Chondrocyte (in vitro differentiated cells): ENCODE data around the gene KCTD21. TPM values are rescaled to one million over a fixed set of nuclear protein-coding genes. Genes with fewer than 3 reads are reported as not detected.

Experiments
- DNase-seq: peaks from one replicate; pipeline ENCODE4 v3.0.0; 2021; ENCODE audit warnings: mixed read lengths, low spot score
- H3K27ac Mint-ChIP-seq: one replicate; pipeline ENCODE4 v1.8.0; 2021; ENCODE audit warnings: mild to moderate bottlenecking, moderate library complexity, mixed read lengths; ENCODE audit not compliant: unreplicated experiment
- H3K27me3 Mint-ChIP-seq: 2 replicates; pipeline ENCODE4 v1.8.0; 2021; ENCODE audit warnings: low read depth, mixed read lengths
- H3K36me3 Mint-ChIP-seq: 2 replicates; pipeline ENCODE4 v1.8.0; 2021; ENCODE audit warnings: low read depth, mixed read lengths
- H3K4me1 Mint-ChIP-seq: 2 replicates; pipeline ENCODE4 v1.8.0; 2021; ENCODE audit warnings: low read depth, mild to moderate bottlenecking, mixed read lengths
- H3K4me3 Mint-ChIP-seq: one replicate; pipeline ENCODE4 v1.8.0; 2021; ENCODE audit warnings: mild to moderate bottlenecking, moderate library complexity, mixed read lengths; ENCODE audit not compliant: unreplicated experiment
- H3K9me3 Mint-ChIP-seq: 2 replicates; pipeline ENCODE4 v1.8.0; 2021; ENCODE audit warnings: low read depth, mixed read lengths
- total RNA-seq: library from RNA; stranded (reverse); gene quantifications from 3 replicates; pipeline ENCODE4 v1.2.1, GENCODE V29; 2021
- TF ChIP-seq, protein P1 (sequence below): fragments of 200-600 bp; sonication (generic); IDR thresholded peaks from 2 replicates; pipeline ENCODE4 v1.5.0; 2021; ENCODE audit warnings: antibody characterized with exemption, mild to moderate bottlenecking, moderate library complexity

KCTD21 gene
- total RNA-seq, 1 donor from 2014 or later = 15.2 TPM

DNA sequence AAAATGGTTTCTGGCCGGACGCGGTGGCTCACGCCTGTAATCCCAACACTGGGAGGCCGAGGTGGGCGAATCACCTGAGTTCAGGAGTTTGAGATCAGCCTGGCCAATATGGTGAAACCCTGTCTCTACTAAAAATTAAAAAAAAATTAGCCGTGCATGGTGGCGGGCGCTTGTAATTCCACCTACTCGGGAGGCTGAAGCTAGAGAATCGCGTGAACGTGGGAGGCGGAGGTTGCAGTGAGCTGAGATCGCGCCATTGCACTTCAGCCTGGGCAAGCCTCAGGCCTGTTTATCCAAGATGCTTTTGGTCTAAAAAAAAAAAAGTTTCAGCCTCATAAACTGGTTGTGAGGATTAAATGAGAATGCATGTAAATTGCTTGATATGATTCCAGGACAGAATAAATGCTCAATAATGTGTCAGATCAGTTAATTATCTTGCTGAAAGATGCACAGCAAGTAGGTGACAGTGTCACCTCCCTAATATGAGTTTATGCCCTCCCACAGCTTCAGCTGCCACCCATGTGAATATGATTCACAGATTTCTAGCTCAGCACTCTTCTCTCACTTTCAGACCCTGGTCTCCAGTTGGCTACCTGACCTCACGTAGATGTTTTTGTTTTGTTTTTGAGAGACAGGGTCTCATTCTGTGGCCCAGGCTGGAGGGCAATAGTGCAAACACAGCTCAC, 47.9 kb downstream of the KCTD21 start:
- no peaks in the 10 kb centered on the region for H3K9me3 Mint-ChIP-seq
- H3K4me3 Mint-ChIP-seq = peak overlapping the region; percentile 88
- no peak for DNase-seq
- H3K36me3 Mint-ChIP-seq = peaks cover 6% of the 10 kb centered on the region
- peaks cover 27% of the 10 kb centered on the region for H3K4me1 Mint-ChIP-seq
- no peaks in the 10 kb centered on the region for H3K27me3 Mint-ChIP-seq
- no peak overlapping the region for H3K27ac Mint-ChIP-seq
- TF ChIP-seq, protein P1, sequence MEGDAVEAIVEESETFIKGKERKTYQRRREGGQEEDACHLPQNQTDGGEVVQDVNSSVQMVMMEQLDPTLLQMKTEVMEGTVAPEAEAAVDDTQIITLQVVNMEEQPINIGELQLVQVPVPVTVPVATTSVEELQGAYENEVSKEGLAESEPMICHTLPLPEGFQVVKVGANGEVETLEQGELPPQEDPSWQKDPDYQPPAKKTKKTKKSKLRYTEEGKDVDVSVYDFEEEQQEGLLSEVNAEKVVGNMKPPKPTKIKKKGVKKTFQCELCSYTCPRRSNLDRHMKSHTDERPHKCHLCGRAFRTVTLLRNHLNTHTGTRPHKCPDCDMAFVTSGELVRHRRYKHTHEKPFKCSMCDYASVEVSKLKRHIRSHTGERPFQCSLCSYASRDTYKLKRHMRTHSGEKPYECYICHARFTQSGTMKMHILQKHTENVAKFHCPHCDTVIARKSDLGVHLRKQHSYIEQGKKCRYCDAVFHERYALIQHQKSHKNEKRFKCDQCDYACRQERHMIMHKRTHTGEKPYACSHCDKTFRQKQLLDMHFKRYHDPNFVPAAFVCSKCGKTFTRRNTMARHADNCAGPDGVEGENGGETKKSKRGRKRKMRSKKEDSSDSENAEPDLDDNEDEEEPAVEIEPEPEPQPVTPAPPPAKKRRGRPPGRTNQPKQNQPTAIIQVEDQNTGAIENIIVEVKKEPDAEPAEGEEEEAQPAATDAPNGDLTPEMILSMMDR = no peak

DNA sequence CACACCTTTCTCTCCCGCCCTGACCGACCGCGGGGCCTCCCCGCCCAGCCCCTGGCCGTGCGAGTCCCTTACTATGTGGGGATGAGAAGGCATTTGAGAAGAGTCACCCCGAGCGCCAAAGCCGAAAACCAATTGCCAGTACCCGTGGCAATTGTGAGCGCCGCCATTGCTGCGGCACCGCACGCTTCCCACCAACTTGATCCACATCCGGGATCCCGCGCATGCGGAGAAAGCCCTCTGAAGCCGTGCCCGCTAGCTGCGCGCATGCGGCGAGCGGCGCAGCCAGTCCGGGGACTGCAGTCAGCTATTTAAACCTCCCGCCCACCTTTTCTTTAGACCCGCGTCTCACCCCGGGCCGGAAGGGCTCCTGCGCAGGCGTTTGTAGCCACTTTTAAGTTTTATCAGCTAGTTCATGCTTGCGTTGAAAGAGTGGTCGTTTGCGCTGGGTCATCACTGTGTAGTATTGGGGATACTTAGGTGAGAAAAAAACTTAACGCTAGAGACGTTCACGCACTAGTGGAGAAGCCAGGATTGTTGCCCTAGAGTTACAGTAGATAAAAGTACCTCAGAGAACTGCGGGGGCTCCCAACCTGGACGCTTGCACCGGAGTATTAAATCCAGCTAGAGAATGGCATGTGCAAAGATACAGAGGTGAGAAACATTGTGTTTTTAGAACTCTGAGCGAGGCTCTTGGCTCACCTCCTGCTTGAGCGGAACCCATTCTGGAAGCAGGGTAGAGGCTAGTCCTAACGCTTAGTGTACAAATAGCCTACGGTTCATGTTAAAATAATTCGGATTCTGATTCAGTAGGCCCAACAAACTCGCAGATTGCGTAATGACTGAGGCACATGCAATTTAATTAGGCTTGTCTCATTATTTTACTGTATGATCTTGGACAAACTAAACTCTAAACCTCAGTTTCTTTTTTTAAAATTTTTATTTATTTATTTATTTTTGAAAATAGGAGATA, 48.7 kb downstream of the KCTD21 start, which contains the start of gene ALG8:
TSS of gene ALG8 (minus strand) at position 205 of the 970 bp plus-strand sequence. CDS start at position 167, 38 bp downstream.
- H3K36me3 Mint-ChIP-seq = peaks cover 6% of the 10 kb centered on the region
- TF ChIP-seq, protein P1 = no peak
- peak; percentile 97 for DNase-seq
- no peaks in the 10 kb centered on the region for H3K27me3 Mint-ChIP-seq
- H3K9me3 Mint-ChIP-seq = no peaks in the 10 kb centered on the region
- peaks cover 27% of the 10 kb centered on the region for H3K4me1 Mint-ChIP-seq
- peak within 1 kb of the TSS; percentile 95 for H3K27ac Mint-ChIP-seq
- peak within 1 kb of the TSS; percentile 88 for H3K4me3 Mint-ChIP-seq

DNA sequence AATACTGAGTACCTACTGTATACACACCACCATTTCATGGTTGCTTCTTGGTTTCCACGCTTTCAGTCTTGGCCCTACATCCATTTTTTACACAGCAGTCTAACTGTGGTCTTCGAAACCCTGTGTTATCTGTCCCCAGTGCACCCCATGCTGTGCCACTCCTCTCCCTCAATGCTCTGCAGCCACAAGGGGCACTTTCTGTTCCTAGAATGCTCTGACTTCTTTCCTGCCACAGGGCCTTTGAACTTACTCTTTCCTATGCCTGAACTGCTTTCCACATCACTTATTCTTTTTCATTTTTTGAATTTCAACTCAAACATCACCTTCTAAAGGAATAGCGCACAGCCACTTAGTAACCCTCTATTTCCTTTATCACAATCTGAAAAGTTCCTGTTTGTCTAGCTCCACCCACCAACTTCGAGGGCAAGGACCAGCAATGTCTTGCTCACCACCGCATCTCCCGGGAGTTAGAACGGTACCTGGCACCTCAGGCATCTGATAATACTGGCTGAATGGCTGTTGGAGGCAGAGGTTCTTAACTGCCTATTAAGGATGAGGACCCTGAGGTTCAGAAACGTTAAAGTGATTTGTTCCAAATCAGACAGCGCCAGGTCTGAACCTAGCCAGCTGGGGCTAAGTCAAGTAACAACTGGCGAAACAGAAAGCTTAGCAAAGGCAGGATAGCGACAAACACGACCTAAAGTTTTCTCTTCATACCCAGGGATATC, 49.6 kb downstream of the KCTD21 start:
- Mint-ChIP-seq H3K27me3 (no peaks in the 10 kb centered on the region), H3K4me1 (peaks cover 27% of the 10 kb centered on the region), H3K9me3 (no peaks in the 10 kb centered on the region), H3K36me3 (peaks cover 7% of the 10 kb centered on the region), H3K27ac (peak overlapping the region; percentile 95), H3K4me3 (peak overlapping the region; percentile 88)
- DNase-seq = no peak
- TF ChIP-seq, protein P1 = peak; percentile 30

DNA sequence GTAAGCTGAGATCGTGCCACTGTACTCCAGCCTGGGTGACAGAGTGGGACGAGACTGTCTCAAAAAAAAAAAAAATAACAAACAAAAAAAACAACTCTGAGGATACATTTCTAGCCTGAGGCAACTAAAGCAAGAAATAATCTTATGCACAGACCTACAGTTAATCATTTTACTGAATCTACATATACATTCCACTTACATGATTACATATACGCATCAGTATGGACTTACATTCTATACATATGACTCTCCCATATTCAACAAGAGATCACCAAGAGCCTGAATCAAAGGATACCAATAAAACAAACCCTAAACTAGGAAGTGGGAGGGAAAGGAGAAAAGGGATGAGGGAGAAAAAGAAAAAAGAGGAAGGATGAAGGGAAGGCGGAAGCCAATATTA, 50.1 kb downstream of the KCTD21 start:
- peak overlapping the region; percentile 29 for H3K27ac Mint-ChIP-seq
- H3K27me3 Mint-ChIP-seq = no peaks in the 10 kb centered on the region
- H3K36me3 Mint-ChIP-seq = peaks cover 7% of the 10 kb centered on the region
- H3K4me1 Mint-ChIP-seq = peaks cover 27% of the 10 kb centered on the region
- no peaks in the 10 kb centered on the region for H3K9me3 Mint-ChIP-seq
- no peak for DNase-seq
- TF ChIP-seq, protein P1 = no peak
- peak overlapping the region; percentile 88 for H3K4me3 Mint-ChIP-seq
